OCI-LY1 (cell line): Measurements from ENCODE around the gene DDX31.

ENCODE experiments used
- H2AFZ ChIP-seq: fragments of 200-600 bp; sonication (generic), shearing (Covaris generic); 2 replicates; pipeline ENCODE4 v1.6.0; 2014; ENCODE audit warnings: antibody characterized with exemption, mild to moderate bottlenecking, low read length
- H3F3A ChIP-seq: fragments of 200-600 bp; sonication (generic), shearing (Covaris generic); 2 replicates; pipeline ENCODE4 v1.6.0; 2014; ENCODE audit warnings: mild to moderate bottlenecking, antibody characterized with exemption, low read length, moderate library complexity; ENCODE audit not compliant: insufficient read depth
- H3K27ac ChIP-seq: fragments of 200-600 bp; sonication (generic); 2 replicates; pipeline ENCODE4 v1.5.1; 2014; ENCODE audit warnings: low read length, mixed run types, mild to moderate bottlenecking, low read depth; ENCODE audit not compliant: poor library complexity, severe bottlenecking
- H3K27me3 ChIP-seq: fragments of 200-600 bp; sonication (generic); 2 replicates; pipeline ENCODE4 v1.6.0; 2014; ENCODE audit warnings: antibody characterized with exemption, mild to moderate bottlenecking, low read length, moderate library complexity; ENCODE audit not compliant: insufficient read depth
- H3K36me3 ChIP-seq: fragments of 200-600 bp; sonication (generic); 2 replicates; pipeline ENCODE4 v1.6.1; 2014; ENCODE audit warnings: mild to moderate bottlenecking, antibody characterized with exemption, low read length, moderate library complexity, mixed read lengths; ENCODE audit not compliant: insufficient read depth
- H3K4me1 ChIP-seq: fragments of 200-600 bp; sonication (generic); 2 replicates; pipeline ENCODE4 v1.5.1; 2014; ENCODE audit warnings: mild to moderate bottlenecking, low read length, moderate library complexity; ENCODE audit not compliant: insufficient read depth, severe bottlenecking
- H3K4me2 ChIP-seq: fragments of 200-600 bp; sonication (generic), shearing (Covaris generic); 2 replicates; pipeline ENCODE4 v1.6.1; 2014; ENCODE audit warnings: low read length
- H3K4me3 ChIP-seq: fragments of 200-600 bp; sonication (generic); 2 replicates; pipeline ENCODE4 v1.5.1; 2014; ENCODE audit warnings: low read length, low read depth, mild to moderate bottlenecking, mixed read lengths; ENCODE audit not compliant: poor library complexity, severe bottlenecking
- H3K79me2 ChIP-seq: fragments of 200-600 bp; shearing (Covaris generic); 2 replicates; pipeline ENCODE4 v1.6.1; 2016; ENCODE audit warnings: mixed run types, low read length, mixed read lengths; ENCODE audit not compliant: insufficient read depth
- H3K9ac ChIP-seq: fragments of 200-600 bp; sonication (generic), shearing (Covaris generic); 2 replicates; pipeline ENCODE4 v1.6.1; 2014; ENCODE audit warnings: mild to moderate bottlenecking, low read length, mixed read lengths
- H3K9me2 ChIP-seq: fragments of 200-600 bp; sonication (generic), shearing (Covaris generic); 2 replicates; pipeline ENCODE4 v1.6.1; 2014; ENCODE audit warnings: low read depth, mild to moderate bottlenecking, low read length, mixed read lengths
- H3K9me3 ChIP-seq: fragments of 200-600 bp; shearing (Covaris generic); 2 replicates; pipeline ENCODE4 v1.6.1; 2014; ENCODE audit warnings: low read length, mixed read lengths
- H4K20me1 ChIP-seq: fragments of 200-600 bp; sonication (generic), shearing (Covaris generic); 2 replicates; pipeline ENCODE4 v1.6.0; 2016; ENCODE audit warnings: mild to moderate bottlenecking, low read length; ENCODE audit not compliant: insufficient read depth
- CTCF ChIP-seq: fragments of 200-600 bp; sonication (generic), shearing (Covaris generic); IDR thresholded peaks from 2 replicates; pipeline ENCODE4 v1.5.1; 2017; ENCODE audit warnings: mild to moderate bottlenecking, antibody characterized with exemption, low read length, moderate library complexity, mixed read lengths
- EZH2 ChIP-seq: fragments of 200-600 bp; sonication (generic), shearing (Covaris generic); IDR thresholded peaks from 2 replicates; pipeline ENCODE4 v1.8.0; 2017; ENCODE audit warnings: borderline replicate concordance, mixed run types, mild to moderate bottlenecking, antibody characterized with exemption, low read length, moderate library complexity, mixed read lengths

Gene DDX31

DNA sequence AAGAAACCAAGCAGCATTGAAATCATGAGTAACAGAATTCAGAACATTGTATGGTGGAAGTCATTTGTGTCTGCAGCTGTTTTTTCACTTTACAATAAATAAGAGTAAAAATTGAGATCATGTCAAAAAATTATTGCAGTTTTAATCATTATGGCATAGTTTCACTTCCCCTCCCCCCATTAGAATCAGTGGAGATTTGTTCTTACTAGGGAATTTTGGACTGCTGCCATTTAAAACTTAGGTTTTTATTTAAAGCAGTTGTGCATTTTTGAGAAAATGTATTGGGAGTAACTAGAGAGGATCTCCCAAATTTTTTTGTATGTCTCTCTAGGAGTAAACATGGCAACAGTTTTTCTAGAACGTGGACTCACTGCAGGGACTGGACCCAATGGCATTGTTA is 20.9 kb upstream of the DDX31 start:
- Histone ChIP-seq H3K4me3 (no peak overlapping the region), H3K4me1 (no peaks in the 10 kb centered on the region), H3K79me2 (no peaks in the 10 kb centered on the region), H3K36me3 (peaks cover 73% of the 10 kb centered on the region), H3F3A (0 out of 2 replicates have a peak, but pooled peaks cover 4% of the 10 kb centered on the region), H3K27ac (no peak overlapping the region), H2AFZ (no peak overlapping the region), H4K20me1 (no peaks in the 10 kb centered on the region), H3K9me2 (no peaks in the 10 kb centered on the region), H3K4me2 (no peak overlapping the region), H3K9me3 (no peaks in the 10 kb centered on the region; the same call in 1 of the 2 replicates), H3K27me3 (no peaks in the 10 kb centered on the region), H3K9ac (no peak overlapping the region)
- TF ChIP-seq CTCF (no peak), EZH2 (no peak)

GRCh38 chr9:132683873-132684272 is 14.1 kb upstream of the DDX31 start:
- H3K9ac ChIP-seq: no peak overlapping the region
- 0 out of 2 replicates have a peak, but pooled peaks cover 4% of the 10 kb centered on the region for H3F3A ChIP-seq
- H3K9me3 ChIP-seq: no peaks in the 10 kb centered on the region
- H3K9me2 ChIP-seq: no peaks in the 10 kb centered on the region
- H3K36me3 ChIP-seq: peaks cover 90% of the 10 kb centered on the region
- no peaks in the 10 kb centered on the region for H3K4me1 ChIP-seq
- H4K20me1 ChIP-seq: no peaks in the 10 kb centered on the region
- H3K27me3 ChIP-seq: no peaks in the 10 kb centered on the region
- no peak overlapping the region for H3K4me2 ChIP-seq
- TF ChIP-seq EZH2 (no peak), CTCF (no peak)
- H3K79me2 ChIP-seq: peaks cover 21% of the 10 kb centered on the region
- H2AFZ ChIP-seq: no peak overlapping the region
- no peak overlapping the region for H3K27ac ChIP-seq
- H3K4me3 ChIP-seq: no peak overlapping the region

GRCh38 chr9:132681561-132681960 is 11.8 kb upstream of the DDX31 start:
- Histone ChIP-seq H3K9me3 (no peaks in the 10 kb centered on the region), H3K79me2 (peaks cover 25% of the 10 kb centered on the region), H3K27me3 (no peaks in the 10 kb centered on the region), H3F3A (no peaks in the 10 kb centered on the region), H3K4me1 (no peaks in the 10 kb centered on the region), H3K9me2 (no peaks in the 10 kb centered on the region), H4K20me1 (no peaks in the 10 kb centered on the region), H3K4me2 (no peak overlapping the region), H2AFZ (no peak overlapping the region), H3K36me3 (peaks cover 80% of the 10 kb centered on the region), H3K9ac (no peak overlapping the region), H3K27ac (no peak overlapping the region), H3K4me3 (no peak overlapping the region)
- TF ChIP-seq EZH2 (no peak), CTCF (no peak)
